ENCODE data around the gene DNMT3A. TPM values are rescaled to one million over a fixed set of nuclear protein-coding genes. Genes with fewer than 3 reads are reported as not detected.

The DNMT3A gene
- total RNA-seq, 4 donors from 2014 or later, result 16.1 to 33.7 (median 21.0) TPM

DNA sequence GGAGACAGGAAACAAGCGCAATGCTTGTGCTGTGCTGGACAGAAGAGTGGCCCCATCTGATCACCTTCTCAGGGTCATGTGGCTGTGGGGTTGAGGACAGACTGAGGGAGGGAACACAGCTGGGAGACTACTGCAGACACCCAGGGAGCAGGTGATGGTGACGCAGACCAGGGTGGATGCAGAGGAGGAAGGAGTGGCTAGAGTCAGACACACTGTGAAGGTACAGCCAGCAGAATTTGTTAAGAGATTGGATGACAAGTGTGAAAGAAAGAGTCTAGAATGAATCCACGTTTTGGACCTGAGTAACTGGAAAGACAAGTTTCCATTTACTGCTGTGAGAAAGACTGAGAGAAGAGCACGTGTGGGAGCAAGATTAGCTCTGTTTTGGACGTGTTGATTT is 157.5 kb downstream of the DNMT3A start:
- DNase-seq, result no peak
- Histone ChIP-seq H3K27ac (no peak overlapping the region), H3K9me3 (no peaks in the 10 kb centered on the region), H3K4me3 (no peak overlapping the region), H3K36me3 (no peaks in the 10 kb centered on the region), H3K27me3 (peaks cover under 1% of the 10 kb centered on the region), H3K4me1 (no peaks in the 10 kb centered on the region)
- TF ChIP-seq POLR2AphosphoS5 (IDR thresholded peaks at IDR 0.05), result no peak
- no peak for TF ChIP-seq POLR2A (IDR thresholded peaks at IDR 0.05)
- TF ChIP-seq, protein P1, sequence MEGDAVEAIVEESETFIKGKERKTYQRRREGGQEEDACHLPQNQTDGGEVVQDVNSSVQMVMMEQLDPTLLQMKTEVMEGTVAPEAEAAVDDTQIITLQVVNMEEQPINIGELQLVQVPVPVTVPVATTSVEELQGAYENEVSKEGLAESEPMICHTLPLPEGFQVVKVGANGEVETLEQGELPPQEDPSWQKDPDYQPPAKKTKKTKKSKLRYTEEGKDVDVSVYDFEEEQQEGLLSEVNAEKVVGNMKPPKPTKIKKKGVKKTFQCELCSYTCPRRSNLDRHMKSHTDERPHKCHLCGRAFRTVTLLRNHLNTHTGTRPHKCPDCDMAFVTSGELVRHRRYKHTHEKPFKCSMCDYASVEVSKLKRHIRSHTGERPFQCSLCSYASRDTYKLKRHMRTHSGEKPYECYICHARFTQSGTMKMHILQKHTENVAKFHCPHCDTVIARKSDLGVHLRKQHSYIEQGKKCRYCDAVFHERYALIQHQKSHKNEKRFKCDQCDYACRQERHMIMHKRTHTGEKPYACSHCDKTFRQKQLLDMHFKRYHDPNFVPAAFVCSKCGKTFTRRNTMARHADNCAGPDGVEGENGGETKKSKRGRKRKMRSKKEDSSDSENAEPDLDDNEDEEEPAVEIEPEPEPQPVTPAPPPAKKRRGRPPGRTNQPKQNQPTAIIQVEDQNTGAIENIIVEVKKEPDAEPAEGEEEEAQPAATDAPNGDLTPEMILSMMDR (IDR thresholded peaks at IDR 0.05), result no peak
- no peak for TF ChIP-seq EP300 (IDR thresholded peaks at IDR 0.05; ENCODE audit: low read depth)
- in situ Hi-C loops (cut with MboI; ENCODE audit: low pct_ligation_motif_present in 1 of 4, low pct_unique_long_range_greater_than_20kb in 1 of 4, low sequenced_read_pairs in 3 of 4) (no loop called here), intact Hi-C loops (cut with DNase I; ENCODE audit: low total_unique reads) (no loop called here)
- WGBS, 2 donors (ENCODE audit: low coverage in 1 of 2), result 22 to 48% methylated on average over 3 to 5 of the region's 5 CpGs

DNA sequence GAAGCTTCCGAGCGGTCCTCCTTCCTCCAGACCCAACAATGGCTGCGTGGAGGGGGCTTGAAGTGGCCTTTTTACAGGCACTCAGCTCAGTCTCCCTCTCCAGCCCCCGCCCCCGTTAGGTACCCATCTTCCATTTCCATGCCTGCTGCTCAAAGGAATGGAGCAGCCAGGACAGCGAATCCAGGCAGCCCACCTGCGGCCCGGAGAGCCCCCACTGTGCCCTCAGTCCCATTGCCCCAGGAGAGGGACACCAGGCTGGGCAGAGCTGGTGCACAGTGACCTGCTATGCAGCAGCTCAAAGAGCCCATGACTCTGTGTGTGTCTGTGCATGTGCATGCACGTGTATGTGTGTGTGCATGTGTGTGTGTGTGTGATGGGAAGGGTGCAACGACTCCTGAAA is 162.7 kb downstream of the DNMT3A start:
- WGBS, 2 donors (ENCODE audit: low coverage in 1 of 2), result 85% methylated on average over 10 of the region's 10 CpGs; no CpG with 5 or more reads in 1 of the 2 donors
- no peak for TF ChIP-seq POLR2AphosphoS5 (IDR thresholded peaks at IDR 0.05)
- no peak for TF ChIP-seq POLR2A (IDR thresholded peaks at IDR 0.05)
- TF ChIP-seq EP300 (IDR thresholded peaks at IDR 0.05; ENCODE audit: low read depth), result no peak
- TF ChIP-seq, protein P1 (IDR thresholded peaks at IDR 0.05), result no peak
- no peak overlapping the region for H3K4me3 ChIP-seq

More for the DNA sequence above, 162.7 kb downstream of the DNMT3A start:
- H3K9me3 ChIP-seq, result no peaks in the 10 kb centered on the region
- peaks cover 15% of the 10 kb centered on the region for H3K27me3 ChIP-seq
- intact Hi-C loops (cut with DNase I; ENCODE audit: low total_unique reads), result no loop called here
- DNase-seq, result no peak
- H3K27ac ChIP-seq, result no peak overlapping the region
- no peaks in the 10 kb centered on the region for H3K36me3 ChIP-seq
- in situ Hi-C loops (cut with MboI; ENCODE audit: low pct_ligation_motif_present in 1 of 4, low pct_unique_long_range_greater_than_20kb in 1 of 4, low sequenced_read_pairs in 3 of 4), result no loop called here
- H3K4me1 ChIP-seq, result no peaks in the 10 kb centered on the region

Small RNA genes lying within 50 kb of the gene (small RNA-seq; reads per million reads assigned to genes)
- 2.1 to 10.2 (median 4.0) reads per million in 4 donors for gene MIR1301

Other genes with a start within 250 kb of the DNMT3A start
- gene POMC, start 173.3 kb downstream of the DNMT3A start, total RNA-seq, result 1 to 10 TPM in 2 of 4 donors, not detected in 2; 7.9 to 9.0 TPM